Measurements from ENCODE around the gene OSM.
"Not testable (repeated sequence)": the region's sequence is repeated elsewhere in the genome, so short reads cannot be mapped to it uniquely, and the experiment has no call there.

OSM gene

GRCh38 chr22:30245181-30245984 is 21.3 kb downstream of the OSM start:
- peak; percentile 47 for DNase-seq (ENCODE audit: low spot score)

GRCh38 chr22:30244641-30245040 is 22.0 kb downstream of the OSM start:
- DNase-seq (ENCODE audit: low spot score) = no peak

GRCh38 chr22:30244066-30244465 is 22.6 kb downstream of the OSM start:
- no peak for DNase-seq (ENCODE audit: low spot score)

DNA sequence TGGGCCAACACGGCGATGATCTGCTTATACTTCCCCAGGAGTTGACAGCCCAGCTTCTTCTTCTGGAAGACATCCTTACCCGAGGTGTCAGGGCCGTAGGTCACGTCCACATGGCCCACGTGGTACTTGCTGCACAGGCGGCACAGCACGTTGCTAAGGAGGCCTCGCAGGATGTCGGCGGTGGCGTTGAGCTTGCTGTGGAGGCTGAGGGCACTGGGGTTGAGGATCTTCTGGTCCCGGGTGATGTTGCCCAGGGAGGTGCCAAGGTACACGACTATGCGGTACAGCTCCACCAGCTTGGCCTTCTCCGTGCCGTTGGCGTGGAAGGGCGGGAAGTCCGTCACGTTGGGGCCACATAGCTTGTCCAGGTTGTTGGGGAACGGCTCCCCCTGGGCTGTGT is 23.0 kb downstream of the OSM start:
- DNase-seq (ENCODE audit: low spot score) = no peak

- no peak for DNase-seq (ENCODE audit: low spot score)
Measured at GRCh38 chr22:30241576-30242371, 24.9 kb downstream of the OSM start.

DNA sequence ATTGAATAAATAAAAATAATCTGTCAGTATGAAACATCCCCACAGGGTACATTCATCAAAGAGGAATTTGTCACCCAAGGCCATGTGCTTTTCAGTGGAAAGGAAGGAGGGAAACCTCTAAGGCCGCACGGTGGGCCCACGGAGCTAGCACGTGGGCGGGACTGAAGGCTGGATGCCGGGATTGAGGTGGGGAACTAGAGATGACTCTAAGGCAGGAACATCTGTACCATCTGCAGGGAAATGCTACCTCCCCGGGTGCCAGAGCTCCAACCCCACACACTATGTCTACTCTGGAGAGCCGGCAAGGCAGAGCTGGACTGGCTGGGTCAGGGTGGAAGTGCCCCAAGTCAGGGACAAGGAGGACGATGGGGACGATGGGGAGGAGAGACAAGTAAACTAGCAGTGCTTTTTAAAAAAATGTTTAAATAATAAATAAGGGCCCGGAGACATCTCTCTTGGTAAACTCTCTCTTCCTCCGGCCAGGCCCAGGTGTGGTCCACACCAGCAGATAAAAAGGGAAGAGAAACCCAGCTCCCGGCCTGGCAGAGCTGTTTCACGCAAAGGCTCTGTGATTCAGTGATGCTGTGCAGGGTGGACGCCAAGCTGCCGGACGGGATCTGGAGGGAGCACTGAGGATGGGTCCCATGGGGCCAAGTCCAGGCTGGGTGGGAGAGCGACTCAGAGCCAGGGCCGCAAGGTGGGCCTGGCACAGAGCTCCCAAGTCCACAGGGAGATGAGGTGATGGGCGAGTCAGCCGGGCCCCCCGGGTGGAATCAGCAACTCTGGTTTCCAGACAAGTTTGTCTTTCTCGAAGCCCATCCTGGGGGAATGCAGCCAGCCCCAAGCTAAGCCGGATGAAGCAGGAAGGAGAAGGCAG is 25.9 kb downstream of the OSM start:
- peak; percentile 53 for DNase-seq (ENCODE audit: low spot score)

- no peak for DNase-seq (ENCODE audit: low spot score)
Measured at GRCh38 chr22:30239488-30240405, 26.9 kb downstream of the OSM start.

- DNase-seq (ENCODE audit: low spot score) = peak; percentile 74
Measured at GRCh38 chr22:30238661-30239487, 27.8 kb downstream of the OSM start.

DNA sequence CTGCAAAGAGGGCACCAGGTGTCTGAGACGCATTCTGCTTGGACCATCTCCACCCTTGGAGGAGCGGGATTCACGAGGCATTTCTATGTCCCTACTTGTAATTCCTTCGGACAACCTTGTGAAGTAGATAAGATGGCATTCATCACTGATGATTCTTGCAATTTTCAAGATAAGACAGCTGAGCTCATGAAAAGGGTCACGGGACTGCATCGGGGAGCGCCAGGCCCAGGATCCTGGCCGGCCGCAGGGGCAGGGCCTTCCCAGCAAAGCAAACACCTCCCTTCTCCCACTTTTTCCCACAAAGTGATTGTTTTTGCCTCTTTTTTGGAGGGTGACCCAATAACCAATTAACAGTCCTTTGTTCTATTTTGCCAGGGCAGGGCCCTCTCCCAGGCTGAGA is 28.5 kb downstream of the OSM start:
- no peak for DNase-seq (ENCODE audit: low spot score)

GRCh38 chr22:30236875-30237274 is 29.8 kb downstream of the OSM start:
- DNase-seq (ENCODE audit: low spot score) = no peak

GRCh38 chr22:30235687-30236170 is 30.9 kb downstream of the OSM start:
- peak; percentile 89 for DNase-seq (ENCODE audit: low spot score)

- DNase-seq (ENCODE audit: low spot score) = peak; percentile 65
Measured at GRCh38 chr22:30234786-30235470, 31.7 kb downstream of the OSM start.

- DNase-seq (ENCODE audit: low spot score) = not testable (repeated sequence)
Measured at GRCh38 chr22:30234325-30234724, 32.3 kb downstream of the OSM start.

GRCh38 chr22:30233582-30233981 is 33.1 kb downstream of the OSM start:
- no peak for DNase-seq (ENCODE audit: low spot score)

- no peak for DNase-seq (ENCODE audit: low spot score)
Measured at GRCh38 chr22:30232716-30233218, 33.9 kb downstream of the OSM start.

DNA sequence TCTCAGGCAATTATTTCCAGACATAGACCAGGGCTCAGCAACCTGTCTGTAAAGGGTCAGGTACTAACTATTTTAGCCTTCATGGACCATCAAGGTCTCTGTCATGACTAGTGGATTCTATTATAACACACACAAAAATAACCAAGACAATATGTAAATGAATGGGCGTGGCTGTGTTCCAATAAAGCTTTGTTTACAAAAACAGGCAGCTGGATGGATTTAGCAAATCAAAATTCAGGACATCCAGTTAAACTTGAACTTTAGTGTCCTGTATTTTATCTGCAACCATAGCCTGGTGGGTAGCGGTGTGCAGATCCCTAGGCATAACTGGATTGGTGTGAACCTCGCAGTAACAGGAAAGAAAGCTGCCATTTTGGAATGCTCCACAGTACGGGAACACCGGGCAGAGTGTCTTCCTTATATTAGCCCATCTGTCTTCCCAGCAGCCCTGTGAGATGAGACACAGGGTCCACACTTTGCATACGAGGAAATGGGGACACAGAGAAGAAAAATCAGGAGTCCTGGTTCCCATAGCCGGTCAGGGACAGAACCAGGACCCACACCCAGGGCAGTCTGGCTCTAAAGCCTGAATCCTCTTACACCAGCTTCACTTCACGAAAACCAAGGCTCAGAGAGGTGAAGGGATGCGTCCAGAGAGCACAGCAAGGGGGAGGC is 35.7 kb downstream of the OSM start:
- DNase-seq (ENCODE audit: low spot score) = no peak

GRCh38 chr22:30230330-30230729 is 36.3 kb downstream of the OSM start:
- no peak for DNase-seq (ENCODE audit: low spot score)

DNA sequence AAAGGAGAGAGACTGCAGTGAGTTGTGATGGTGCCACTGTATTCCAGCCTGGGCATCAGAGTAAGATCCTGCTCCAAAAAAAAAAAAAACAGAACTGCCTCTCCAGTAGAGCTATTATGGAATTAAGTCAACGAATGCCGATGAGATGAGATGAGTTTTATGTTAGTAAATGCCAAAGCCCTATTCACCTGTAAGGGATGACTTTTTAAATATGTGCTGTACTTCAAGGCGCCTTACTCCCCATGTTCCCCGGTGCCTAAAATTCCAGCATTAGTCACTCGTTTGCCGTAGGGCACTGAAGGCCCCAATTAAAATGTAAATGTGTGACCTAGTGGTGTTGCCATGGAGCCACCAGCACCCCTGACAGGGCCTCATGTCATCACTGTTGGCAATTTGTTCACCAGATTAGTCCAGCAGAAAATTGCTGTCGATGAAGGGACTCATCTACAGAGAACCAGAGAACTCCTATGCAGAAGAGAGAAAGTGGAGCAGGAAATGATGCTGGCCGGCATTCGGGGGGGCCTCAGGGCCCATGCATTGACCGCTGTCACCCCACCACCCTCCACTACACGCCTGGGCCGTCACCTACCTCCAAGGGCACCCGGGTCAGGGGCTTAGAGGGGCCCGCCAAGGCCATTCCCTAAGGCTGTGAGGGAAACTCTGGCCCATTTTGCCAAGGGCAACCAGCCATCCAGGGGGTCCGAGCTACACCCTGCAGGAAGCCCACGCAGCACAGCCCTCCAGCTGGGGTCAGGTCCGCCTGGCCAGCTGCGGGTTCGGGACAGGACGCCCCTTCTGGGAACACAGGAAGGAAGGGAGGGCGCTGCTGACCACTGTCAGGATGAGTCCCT is 37.9 kb downstream of the OSM start:
- DNase-seq (ENCODE audit: low spot score) = peak; percentile 75

All from SW480 (cell line).